ENCODE results near the gene UNC13B.

DNA sequence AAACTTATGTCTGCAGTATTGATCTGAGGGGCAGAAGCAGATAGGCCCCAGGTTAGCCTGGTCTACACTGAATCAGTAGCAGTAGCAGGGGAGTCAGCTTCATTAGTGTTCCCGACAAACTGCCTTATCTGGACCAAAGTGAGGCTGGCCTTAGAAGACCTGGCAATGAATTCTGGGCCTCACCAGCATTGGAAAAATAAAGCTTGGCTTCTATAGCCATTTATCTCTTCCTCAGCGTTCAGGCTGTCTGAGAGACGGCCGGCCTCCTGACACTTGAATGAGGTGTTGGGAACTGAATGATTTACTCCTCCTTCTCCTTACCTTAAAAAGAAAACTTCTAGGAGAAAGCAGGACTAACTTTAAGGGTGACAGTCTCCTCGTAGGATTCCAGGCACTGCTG, 186.3 kb downstream of the UNC13B start:
- TF ChIP-seq EZH2 (IDR thresholded peaks at IDR 0.05; ENCODE audit: low read depth, unreplicated experiment) (no peak), STAT1 (IDR thresholded peaks at IDR 0.05; ENCODE audit: unreplicated experiment) (no peak), NANOG (IDR thresholded peaks at IDR 0.05; ENCODE audit: borderline replicate concordance) (no peak), POLR2AphosphoS5 (IDR thresholded peaks at IDR 0.05; ENCODE audit: low read depth) (no peak), CREB1 (CRISPR knock-in tag; IDR thresholded peaks at IDR 0.05; ENCODE audit: low read depth) (no peak), EZH2phosphoT487 (IDR thresholded peaks at IDR 0.05; ENCODE audit: unreplicated experiment) (no peak), ZNF331 (CRISPR knock-in tag; IDR thresholded peaks at IDR 0.05; ENCODE audit: low read depth) (no peak)
- TF ChIP-seq, protein P1, sequence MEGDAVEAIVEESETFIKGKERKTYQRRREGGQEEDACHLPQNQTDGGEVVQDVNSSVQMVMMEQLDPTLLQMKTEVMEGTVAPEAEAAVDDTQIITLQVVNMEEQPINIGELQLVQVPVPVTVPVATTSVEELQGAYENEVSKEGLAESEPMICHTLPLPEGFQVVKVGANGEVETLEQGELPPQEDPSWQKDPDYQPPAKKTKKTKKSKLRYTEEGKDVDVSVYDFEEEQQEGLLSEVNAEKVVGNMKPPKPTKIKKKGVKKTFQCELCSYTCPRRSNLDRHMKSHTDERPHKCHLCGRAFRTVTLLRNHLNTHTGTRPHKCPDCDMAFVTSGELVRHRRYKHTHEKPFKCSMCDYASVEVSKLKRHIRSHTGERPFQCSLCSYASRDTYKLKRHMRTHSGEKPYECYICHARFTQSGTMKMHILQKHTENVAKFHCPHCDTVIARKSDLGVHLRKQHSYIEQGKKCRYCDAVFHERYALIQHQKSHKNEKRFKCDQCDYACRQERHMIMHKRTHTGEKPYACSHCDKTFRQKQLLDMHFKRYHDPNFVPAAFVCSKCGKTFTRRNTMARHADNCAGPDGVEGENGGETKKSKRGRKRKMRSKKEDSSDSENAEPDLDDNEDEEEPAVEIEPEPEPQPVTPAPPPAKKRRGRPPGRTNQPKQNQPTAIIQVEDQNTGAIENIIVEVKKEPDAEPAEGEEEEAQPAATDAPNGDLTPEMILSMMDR (conservative IDR thresholded peaks at IDR 0.05; ENCODE audit: low read depth in 2 of 2) = no peak
- TF ChIP-seq, protein P2, sequence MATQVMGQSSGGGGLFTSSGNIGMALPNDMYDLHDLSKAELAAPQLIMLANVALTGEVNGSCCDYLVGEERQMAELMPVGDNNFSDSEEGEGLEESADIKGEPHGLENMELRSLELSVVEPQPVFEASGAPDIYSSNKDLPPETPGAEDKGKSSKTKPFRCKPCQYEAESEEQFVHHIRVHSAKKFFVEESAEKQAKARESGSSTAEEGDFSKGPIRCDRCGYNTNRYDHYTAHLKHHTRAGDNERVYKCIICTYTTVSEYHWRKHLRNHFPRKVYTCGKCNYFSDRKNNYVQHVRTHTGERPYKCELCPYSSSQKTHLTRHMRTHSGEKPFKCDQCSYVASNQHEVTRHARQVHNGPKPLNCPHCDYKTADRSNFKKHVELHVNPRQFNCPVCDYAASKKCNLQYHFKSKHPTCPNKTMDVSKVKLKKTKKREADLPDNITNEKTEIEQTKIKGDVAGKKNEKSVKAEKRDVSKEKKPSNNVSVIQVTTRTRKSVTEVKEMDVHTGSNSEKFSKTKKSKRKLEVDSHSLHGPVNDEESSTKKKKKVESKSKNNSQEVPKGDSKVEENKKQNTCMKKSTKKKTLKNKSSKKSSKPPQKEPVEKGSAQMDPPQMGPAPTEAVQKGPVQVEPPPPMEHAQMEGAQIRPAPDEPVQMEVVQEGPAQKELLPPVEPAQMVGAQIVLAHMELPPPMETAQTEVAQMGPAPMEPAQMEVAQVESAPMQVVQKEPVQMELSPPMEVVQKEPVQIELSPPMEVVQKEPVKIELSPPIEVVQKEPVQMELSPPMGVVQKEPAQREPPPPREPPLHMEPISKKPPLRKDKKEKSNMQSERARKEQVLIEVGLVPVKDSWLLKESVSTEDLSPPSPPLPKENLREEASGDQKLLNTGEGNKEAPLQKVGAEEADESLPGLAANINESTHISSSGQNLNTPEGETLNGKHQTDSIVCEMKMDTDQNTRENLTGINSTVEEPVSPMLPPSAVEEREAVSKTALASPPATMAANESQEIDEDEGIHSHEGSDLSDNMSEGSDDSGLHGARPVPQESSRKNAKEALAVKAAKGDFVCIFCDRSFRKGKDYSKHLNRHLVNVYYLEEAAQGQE (IDR thresholded peaks at IDR 0.05; ENCODE audit: unreplicated experiment) = no peak
